BLaER1 (cell line): Measurements from ENCODE around the gene BTBD6.

ENCODE experiments used
- H3K27ac ChIP-seq: shearing (Covaris generic); formaldehyde crosslinking; 2 replicates; pipeline ENCODE4 v1.8.1; 2022
- H3K27me3 ChIP-seq: shearing (Covaris generic); formaldehyde crosslinking; 2 replicates; pipeline ENCODE4 v1.8.1; 2022
- H3K36me3 ChIP-seq: shearing (Covaris generic); formaldehyde crosslinking; 2 replicates; pipeline ENCODE4 v1.8.1; 2022
- H3K4me1 ChIP-seq: shearing (Covaris generic); formaldehyde crosslinking; 2 replicates; pipeline ENCODE4 v1.8.1; 2022
- H3K4me2 ChIP-seq: shearing (Covaris generic); formaldehyde crosslinking; 2 replicates; pipeline ENCODE4 v1.8.1; 2022
- H3K4me3 ChIP-seq: shearing (Covaris generic); formaldehyde crosslinking; 2 replicates; pipeline ENCODE4 v1.8.1; 2022
- H3K9ac ChIP-seq: shearing (Covaris generic); formaldehyde crosslinking; 2 replicates; pipeline ENCODE4 v1.8.1; 2022
- H3K9me3 ChIP-seq: shearing (Covaris generic); formaldehyde crosslinking; 2 replicates; pipeline ENCODE4 v1.8.1; 2022
- H4K20me1 ChIP-seq: shearing (Covaris generic); formaldehyde crosslinking; 2 replicates; pipeline ENCODE4 v1.8.1; 2022
- Cebpa-rat ChIP-seq: shearing (Covaris generic); IDR thresholded peaks from 2 replicates; pipeline ENCODE4 v1.8.1; 2022

Gene BTBD6

DNA sequence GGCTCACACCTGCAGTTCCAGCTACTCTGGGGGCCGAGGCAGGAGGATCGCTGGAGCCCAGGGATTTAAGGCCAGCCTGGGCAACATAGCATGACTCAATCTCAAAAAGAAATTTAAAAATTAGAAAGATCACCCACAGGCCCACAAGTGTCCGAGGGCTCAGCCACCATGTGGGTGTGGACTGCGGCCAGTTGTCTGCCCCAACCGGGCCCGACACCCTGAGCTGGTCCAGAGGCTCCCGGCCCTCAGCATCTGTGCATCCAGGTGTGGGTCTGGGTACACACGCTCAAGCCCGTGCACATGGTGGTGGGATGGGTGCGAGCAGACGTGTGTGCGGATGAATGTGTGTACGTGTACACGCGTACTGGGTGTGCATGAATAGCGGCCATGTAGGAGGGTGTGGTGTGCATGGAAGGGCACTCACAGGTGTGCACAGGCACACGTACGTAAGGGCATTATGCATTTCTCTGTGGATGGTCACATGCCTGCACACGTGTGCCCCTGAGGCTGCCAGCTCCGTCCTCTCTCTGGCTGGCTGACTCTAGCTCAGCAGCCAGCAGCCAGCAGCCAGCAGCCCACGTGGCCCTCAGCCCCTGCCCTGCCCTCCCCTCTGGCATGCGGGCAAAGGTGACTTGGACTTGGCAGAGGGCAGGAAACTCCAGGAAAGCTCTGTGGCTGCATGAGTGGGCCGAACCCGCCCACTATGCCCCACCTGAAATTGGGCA is 44.0 kb upstream of the BTBD6 start:
- TF ChIP-seq Cebpa-rat = no peak
- H3K4me1 ChIP-seq = peaks cover 98% of the 10 kb centered on the region
- peak overlapping the region; percentile 99 for H3K4me2 ChIP-seq

DNA sequence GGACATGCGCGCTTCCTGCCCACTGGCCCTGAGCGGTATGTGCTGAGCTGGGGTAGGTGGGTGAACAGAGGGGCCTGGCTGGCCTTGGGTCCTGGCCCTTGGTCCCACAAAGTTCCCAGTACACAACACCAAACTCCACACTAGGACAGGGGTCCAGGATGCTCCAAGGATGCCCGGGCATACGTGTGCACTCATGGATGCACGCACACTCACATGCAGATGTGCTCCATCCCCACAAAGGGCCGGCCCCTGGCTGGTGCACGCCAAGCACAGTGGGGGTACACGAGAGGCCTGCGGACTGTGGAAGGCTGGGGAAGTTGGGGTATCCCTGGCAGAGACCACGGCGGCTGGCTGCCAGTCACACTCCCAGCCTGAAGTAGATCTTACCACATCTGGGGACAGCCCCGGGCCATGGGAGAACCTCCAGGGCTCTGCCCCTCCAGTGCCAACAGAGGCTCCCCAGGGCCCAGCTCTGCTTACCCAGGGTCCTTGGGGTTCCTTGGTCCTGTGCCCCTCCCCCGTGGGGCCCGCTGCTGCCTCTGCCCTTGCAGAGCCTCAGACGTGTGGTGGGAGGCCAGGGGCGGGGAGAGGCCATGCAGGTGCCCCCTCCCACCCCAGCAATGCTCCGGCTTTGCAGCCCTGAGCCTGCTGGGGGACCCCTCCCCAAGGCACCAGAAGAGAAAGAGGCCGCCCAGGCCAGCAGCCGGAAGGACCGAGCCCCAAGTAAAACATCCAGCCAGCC is 43.2 kb upstream of the BTBD6 start:
- Histone ChIP-seq H3K9ac (peak overlapping the region; percentile 41; the same call in 1 of the 2 replicates), H3K4me2 (peak overlapping the region; percentile 99), H3K27ac (peak overlapping the region; percentile 58; the same call in 1 of the 2 replicates), H3K9me3 (no peaks in the 10 kb centered on the region), H3K4me1 (peaks cover 98% of the 10 kb centered on the region), H3K27me3 (no peaks in the 10 kb centered on the region), H4K20me1 (peaks cover 57% of the 10 kb centered on the region), H3K36me3 (peaks cover 11% of the 10 kb centered on the region), H3K4me3 (no peak overlapping the region)
- no peak for TF ChIP-seq Cebpa-rat

More for the DNA sequence above, 44.0 kb upstream of the BTBD6 start:
- Histone ChIP-seq H4K20me1 (peaks cover 56% of the 10 kb centered on the region), H3K27ac (no peak overlapping the region), H3K9me3 (no peaks in the 10 kb centered on the region), H3K27me3 (no peaks in the 10 kb centered on the region), H3K36me3 (peaks cover 4% of the 10 kb centered on the region), H3K9ac (no peak overlapping the region), H3K4me3 (no peak overlapping the region)

GRCh38 chr14:105205673-105206208 is 42.6 kb upstream of the BTBD6 start:
- Histone ChIP-seq H3K4me2 (peak overlapping the region; percentile 99), H3K4me1 (peaks cover 95% of the 10 kb centered on the region)

DNA sequence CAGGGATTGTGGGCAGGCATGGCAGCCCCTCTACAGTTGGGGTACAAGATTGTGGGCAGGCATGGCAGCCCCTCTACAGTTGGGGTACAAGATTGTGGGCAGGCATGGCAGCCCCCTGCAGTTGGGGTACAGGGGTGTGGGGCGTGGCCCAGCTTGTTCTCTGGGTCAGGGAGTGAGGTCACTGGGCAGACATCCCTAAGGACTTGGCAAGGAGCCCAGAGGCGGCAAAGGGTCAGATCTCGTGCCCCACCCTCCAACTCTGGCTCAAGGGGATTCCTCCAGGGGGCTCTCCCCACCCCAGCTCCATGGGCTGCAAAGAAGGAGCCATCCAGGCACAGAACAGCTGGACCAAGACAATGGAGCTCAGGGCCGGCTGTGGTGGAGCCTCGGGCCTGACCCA is 41.5 kb upstream of the BTBD6 start:
- H3K27me3 ChIP-seq = no peaks in the 10 kb centered on the region
- no peak overlapping the region for H3K4me3 ChIP-seq
- peak overlapping the region; percentile 19 for H3K4me2 ChIP-seq
- no peaks in the 10 kb centered on the region for H3K9me3 ChIP-seq
- no peak overlapping the region for H3K27ac ChIP-seq
- no peak for TF ChIP-seq Cebpa-rat
- H3K9ac ChIP-seq = no peak overlapping the region
- peaks cover 95% of the 10 kb centered on the region for H3K4me1 ChIP-seq
- peaks cover 66% of the 10 kb centered on the region for H4K20me1 ChIP-seq
- peaks cover 28% of the 10 kb centered on the region for H3K36me3 ChIP-seq

More at GRCh38 chr14:105205673-105206208, 42.6 kb upstream of the BTBD6 start:
- no peak for TF ChIP-seq Cebpa-rat
- Histone ChIP-seq H3K36me3 (peaks cover 16% of the 10 kb centered on the region), H3K27me3 (no peaks in the 10 kb centered on the region), H3K9me3 (no peaks in the 10 kb centered on the region), H3K27ac (peak overlapping the region; percentile 58; the same call in 1 of the 2 replicates), H3K4me3 (no peak overlapping the region), H3K9ac (peak overlapping the region; percentile 41; the same call in 1 of the 2 replicates), H4K20me1 (peaks cover 57% of the 10 kb centered on the region)

- H4K20me1 ChIP-seq = peaks cover 66% of the 10 kb centered on the region
- no peak overlapping the region for H3K4me3 ChIP-seq
- H3K4me1 ChIP-seq = peaks cover 95% of the 10 kb centered on the region
- no peaks in the 10 kb centered on the region for H3K27me3 ChIP-seq
- peaks cover 32% of the 10 kb centered on the region for H3K36me3 ChIP-seq
- H3K27ac ChIP-seq = no peak overlapping the region
- H3K4me2 ChIP-seq = peak overlapping the region; percentile 19
- no peaks in the 10 kb centered on the region for H3K9me3 ChIP-seq
- H3K9ac ChIP-seq = no peak overlapping the region
- no peak for TF ChIP-seq Cebpa-rat
These were observed 40.9 kb upstream of the BTBD6 start for GRCh38 chr14:105207460-105207901.

DNA sequence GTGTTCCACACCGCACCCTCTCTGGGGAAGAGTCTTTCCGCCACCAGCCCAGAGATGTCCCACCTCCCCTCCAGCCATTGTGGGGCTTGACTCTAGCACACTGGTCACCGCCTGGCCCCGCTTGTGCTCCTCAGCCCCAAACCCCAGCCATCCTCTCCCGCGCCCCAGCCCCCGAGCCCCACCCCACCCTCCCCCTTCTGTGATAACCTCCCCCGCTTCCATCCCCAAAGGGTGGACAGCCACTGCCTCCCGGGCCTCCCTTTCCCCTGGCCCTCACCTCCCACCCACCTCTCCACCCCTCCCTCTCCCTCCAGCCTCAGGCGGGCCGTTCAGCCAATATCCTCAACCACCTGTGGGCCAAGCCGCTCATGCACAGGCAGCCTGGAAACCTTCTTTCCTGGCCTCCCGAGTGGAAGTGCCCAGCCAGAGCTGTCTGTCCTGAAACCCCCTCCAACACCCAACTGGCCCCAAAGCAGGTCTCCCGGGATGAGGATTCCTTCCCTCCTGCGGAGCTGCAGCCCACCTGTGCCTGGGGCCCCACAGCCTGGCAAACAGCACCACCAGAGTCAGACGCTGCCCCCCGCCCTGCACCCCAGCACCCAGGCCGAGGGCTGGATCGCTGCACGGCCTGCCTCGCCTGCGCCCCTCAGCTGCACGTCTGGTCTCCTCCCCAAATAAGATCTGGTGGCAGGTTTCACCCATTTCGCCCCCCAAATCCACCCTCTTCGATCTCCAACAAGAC is 40.2 kb upstream of the BTBD6 start:
- H3K9ac ChIP-seq = no peak overlapping the region
- no peak overlapping the region for H3K4me3 ChIP-seq
- H3K4me2 ChIP-seq = peak overlapping the region; percentile 81
- H3K27ac ChIP-seq = peak overlapping the region; percentile 69; the same call in 1 of the 2 replicates
- H3K27me3 ChIP-seq = no peaks in the 10 kb centered on the region
- no peaks in the 10 kb centered on the region for H3K9me3 ChIP-seq
- H3K4me1 ChIP-seq = peaks cover 95% of the 10 kb centered on the region
- H3K36me3 ChIP-seq = peaks cover 32% of the 10 kb centered on the region
- H4K20me1 ChIP-seq = peaks cover 66% of the 10 kb centered on the region
- no peak for TF ChIP-seq Cebpa-rat

DNA sequence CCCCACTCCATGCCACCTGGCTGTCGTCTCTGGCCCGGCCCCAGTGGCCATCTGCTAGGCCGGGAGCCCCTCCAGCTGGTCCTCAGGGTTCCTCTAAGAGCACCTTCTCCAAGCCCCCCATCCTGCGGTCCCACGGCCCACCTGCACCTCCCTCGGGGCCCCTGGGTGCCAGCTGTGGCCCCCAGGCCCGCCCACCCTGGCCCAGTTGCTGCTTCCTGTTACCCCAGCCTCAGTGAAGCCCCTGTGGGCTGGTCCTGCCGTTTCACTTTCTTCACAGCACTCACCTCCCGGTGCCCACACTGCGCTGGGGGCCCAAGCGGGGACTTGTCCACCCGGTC is 39.6 kb upstream of the BTBD6 start:
- no peak for TF ChIP-seq Cebpa-rat
- Histone ChIP-seq H3K4me3 (no peak overlapping the region), H3K9ac (peak overlapping the region; percentile 63; the same call in 1 of the 2 replicates), H3K27ac (peak overlapping the region; percentile 69), H3K4me1 (peaks cover 95% of the 10 kb centered on the region), H3K36me3 (peaks cover 32% of the 10 kb centered on the region), H3K27me3 (no peaks in the 10 kb centered on the region), H3K9me3 (no peaks in the 10 kb centered on the region), H4K20me1 (peaks cover 71% of the 10 kb centered on the region), H3K4me2 (peak overlapping the region; percentile 81)

GRCh38 chr14:105209091-105209490 is 39.2 kb upstream of the BTBD6 start:
- Histone ChIP-seq H3K4me1 (peaks cover 95% of the 10 kb centered on the region), H4K20me1 (peaks cover 71% of the 10 kb centered on the region), H3K9ac (peak overlapping the region; percentile 63; the same call in 1 of the 2 replicates), H3K27ac (peak overlapping the region; percentile 69), H3K4me3 (no peak overlapping the region), H3K36me3 (peaks cover 32% of the 10 kb centered on the region), H3K9me3 (no peaks in the 10 kb centered on the region), H3K4me2 (peak overlapping the region; percentile 81), H3K27me3 (no peaks in the 10 kb centered on the region)
- TF ChIP-seq Cebpa-rat = no peak

- no peak for TF ChIP-seq Cebpa-rat
These were observed 38.7 kb upstream of the BTBD6 start for GRCh38 chr14:105209646-105210045.

More at GRCh38 chr14:105209646-105210045, 38.7 kb upstream of the BTBD6 start:
- H3K4me3 ChIP-seq = no peak overlapping the region
- peaks cover 32% of the 10 kb centered on the region for H3K36me3 ChIP-seq
- peak overlapping the region; percentile 81 for H3K4me2 ChIP-seq
- H3K4me1 ChIP-seq = peaks cover 95% of the 10 kb centered on the region
- peaks cover 71% of the 10 kb centered on the region for H4K20me1 ChIP-seq
- peak overlapping the region; percentile 69 for H3K27ac ChIP-seq
- H3K9me3 ChIP-seq = no peaks in the 10 kb centered on the region
- H3K27me3 ChIP-seq = no peaks in the 10 kb centered on the region
- H3K9ac ChIP-seq = peak overlapping the region; percentile 63; the same call in 1 of the 2 replicates
